GM12892 (cell line): ENCODE results near the gene HYAL2.

Experiments used
- POLR2A ChIP-seq: IDR thresholded peaks from 2 replicates; pipeline ENCODE4 v1.6.1; 2011; ENCODE audit warnings: low read depth, low read length, control low read depth
- TAF1 ChIP-seq: IDR thresholded peaks from 2 replicates; pipeline ENCODE4 v1.6.1; 2011; ENCODE audit warnings: low read depth, mild to moderate bottlenecking, control low read depth, low read length, borderline replicate concordance

DNA sequence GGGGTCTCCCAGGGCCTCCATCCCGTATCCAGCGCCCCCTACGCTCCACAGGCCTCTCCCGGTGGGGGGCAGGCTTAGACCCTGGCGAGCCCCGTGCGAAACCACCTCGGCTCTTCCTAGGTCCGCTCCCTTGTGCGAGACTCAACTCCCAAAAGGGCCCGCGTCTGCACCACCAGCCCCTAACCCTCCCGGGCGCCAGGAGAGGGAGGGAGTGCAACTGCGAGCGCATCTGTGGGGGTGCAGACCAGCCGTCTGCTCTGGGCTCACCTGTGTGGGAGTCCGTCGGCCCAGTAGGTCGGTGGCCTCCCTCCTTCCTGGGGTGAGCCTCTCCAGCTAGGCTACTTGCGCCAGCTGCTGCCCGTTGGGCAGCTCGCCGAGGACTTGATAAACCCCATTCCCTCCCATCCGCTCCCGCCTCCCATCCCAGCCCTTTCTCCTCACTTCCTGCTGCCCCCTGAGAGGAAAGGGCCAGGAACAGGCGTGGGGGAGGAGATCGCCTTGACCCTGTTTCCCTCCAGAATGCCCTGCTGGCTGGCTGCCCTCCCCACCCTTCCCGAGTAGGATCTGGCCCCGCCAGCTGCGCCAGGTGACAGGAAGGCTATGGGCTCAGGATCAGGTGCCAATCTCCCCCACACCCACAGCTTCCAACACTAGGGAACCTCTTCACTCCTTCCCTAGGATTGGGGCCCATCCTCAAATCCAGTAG is at the start of gene HYAL2:
- TF ChIP-seq POLR2A, result no peak
- TF ChIP-seq TAF1, result no peak
